Liver (tissue), 9 donors: ENCODE measurements around the gene ASAP2. TPM values are rescaled to one million over a fixed set of nuclear protein-coding genes. Genes with fewer than 3 reads are reported as not detected.

Experiments used
- DNase-seq: peaks from one replicate; pipeline ENCODE4 v3.0.0-alpha.2; 2017; ENCODE audit warnings: low spot score
- H3K27ac ChIP-seq, 2 donors: one replicate each; pipeline ENCODE4 v1.7.0; 2013; ENCODE audit warnings: inconsistent platforms in 2 of 2, low read length in 2 of 2, control low read depth in 1 of 2, low read depth in 1 of 2, mild to moderate bottlenecking in 1 of 2
- H3K27me3 ChIP-seq, 4 donors: one replicate each; pipeline versions ENCODE4 v1.6.1 to v1.7.0; 2013; ENCODE audit warnings: low read length in 3 of 4, inconsistent platforms in 1 of 4, mild to moderate bottlenecking in 1 of 4, moderate library complexity in 1 of 4; ENCODE audit not compliant: control insufficient read depth in 4 of 4, insufficient read depth in 4 of 4
- H3K36me3 ChIP-seq, 4 donors: one replicate each; pipeline versions ENCODE4 v1.6.1 to v1.7.0; 2013; ENCODE audit warnings: low read length in 3 of 4, mild to moderate bottlenecking in 3 of 4, low read depth in 1 of 4, moderate library complexity in 1 of 4; ENCODE audit not compliant: control insufficient read depth in 4 of 4, insufficient read depth in 3 of 4
- H3K4me1 ChIP-seq, 4 donors: one replicate each; pipeline versions ENCODE4 v1.6.1 to v1.7.0; 2013; ENCODE audit warnings: low read length in 3 of 4, mild to moderate bottlenecking in 3 of 4, moderate library complexity in 1 of 4; ENCODE audit not compliant: control insufficient read depth in 4 of 4, insufficient read depth in 4 of 4
- H3K4me3 ChIP-seq, 3 donors: one replicate each; pipeline versions ENCODE4 v1.6.1 to v1.7.0; 2013; ENCODE audit warnings: low read length in 3 of 3, control low read depth in 1 of 3, low read depth in 1 of 3, mild to moderate bottlenecking in 1 of 3
- H3K9ac ChIP-seq, 2 donors: one replicate each; pipeline ENCODE4 v1.7.0; 2013; ENCODE audit warnings: low read length in 2 of 2, mild to moderate bottlenecking in 2 of 2, moderate library complexity in 2 of 2, control low read depth in 1 of 2, low read depth in 1 of 2
- H3K9me3 ChIP-seq, 4 donors: one replicate each; pipeline versions ENCODE4 v1.6.1 to v1.7.0; 2013; ENCODE audit warnings: low read length in 3 of 4; ENCODE audit not compliant: control insufficient read depth in 4 of 4
- CTCF ChIP-seq: fragments of 150-350 bp; IDR thresholded peaks from 2 replicates; pipeline ENCODE4 v1.5.1; 2017; ENCODE audit warnings: improper control_type of control experiment, low read depth, low read length; ENCODE audit not compliant: missing input control
- EGR1 ChIP-seq, 2 donors: IDR thresholded peaks; 2 replicates each; pipeline ENCODE4 v1.6.1; 2016 to 2018; ENCODE audit warnings: antibody characterized with exemption in 2 of 2, low read depth in 2 of 2
- FOXA1 ChIP-seq: IDR thresholded peaks from 2 replicates; pipeline ENCODE4 v1.6.1; 2016; ENCODE audit warnings: antibody characterized with exemption
- FOXA2 ChIP-seq: IDR thresholded peaks from 2 replicates; pipeline ENCODE4 v1.6.1; 2016; ENCODE audit warnings: antibody characterized with exemption
- GABPA ChIP-seq, 2 donors: IDR thresholded peaks in 1 of 2; conservative IDR thresholded peaks in 1 of 2; 2 replicates each; pipeline ENCODE4 v1.6.1; 2016; ENCODE audit warnings: antibody characterized with exemption in 2 of 2, mild to moderate bottlenecking in 1 of 2, moderate library complexity in 1 of 2
- HNF4A ChIP-seq, 2 donors: conservative IDR thresholded peaks; 2 replicates each; pipeline ENCODE4 v1.6.1; 2016; ENCODE audit warnings: antibody characterized with exemption in 2 of 2, mild to moderate bottlenecking in 2 of 2
- HNF4G ChIP-seq: IDR thresholded peaks from 2 replicates; pipeline ENCODE4 v1.6.1; 2016; ENCODE audit warnings: antibody characterized with exemption
- JUND ChIP-seq, 2 donors: IDR thresholded peaks; 2 replicates each; pipeline ENCODE4 v1.6.1; 2016; ENCODE audit warnings: antibody characterized with exemption in 2 of 2
- NR2F2 ChIP-seq: IDR thresholded peaks from 2 replicates; pipeline ENCODE4 v1.6.1; 2016; ENCODE audit warnings: antibody characterized with exemption
- RAD21 ChIP-seq, 2 donors: IDR thresholded peaks; 2 replicates each; pipeline ENCODE4 v1.6.1; 2016; ENCODE audit warnings: antibody characterized with exemption in 2 of 2, mild to moderate bottlenecking in 2 of 2
- RXRA ChIP-seq, 2 donors: IDR thresholded peaks; 2 replicates each; pipeline ENCODE4 v1.6.1; 2017 to 2018; ENCODE audit warnings: antibody characterized with exemption in 2 of 2, mild to moderate bottlenecking in 1 of 2
- SP1 ChIP-seq: IDR thresholded peaks from 2 replicates; pipeline ENCODE4 v1.6.1; 2018; ENCODE audit warnings: antibody characterized with exemption, mild to moderate bottlenecking
- TAF1 ChIP-seq: conservative IDR thresholded peaks from 2 replicates; pipeline ENCODE4 v1.6.1; 2016; ENCODE audit warnings: antibody characterized with exemption, mild to moderate bottlenecking
- YY1 ChIP-seq: IDR thresholded peaks from 2 replicates; pipeline ENCODE4 v1.6.1; 2016; ENCODE audit warnings: antibody characterized with exemption, mild to moderate bottlenecking
- WGBS: extraction: QIAGEN DNeasy Blood & Tissue Kit; methylation state at CpG from one replicate; pipeline ENCODE4 v1.1.7; 2013; 5-methylcytosine and 5-hydroxymethylcytosine counted together
- polyA plus RNA-seq, 2 donors: library from polyadenylated mRNA; stranded (reverse) in 1 of 2; unstranded in 1 of 2; fragments of 200-250 nt in 1 of 2; fragments of >200 nt in 1 of 2; fragmentation: Nextera tagmentation in 1 of 2; extraction: Ambion mirVana in 1 of 2; gene quantifications; one replicate each; pipeline versions ENCODE4 v1.2.1 to v1.2.3, GENCODE V29; 2013 to 2015
- total RNA-seq, 2 donors: library from RNA; depleted of rRNA; stranded (reverse); fragments of >200 nt; gene quantifications; one replicate each; pipeline ENCODE4 v1.2.3, GENCODE V29; 2014
- TF ChIP-seq, protein P1 (sequence below): IDR thresholded peaks from 2 replicates; pipeline ENCODE4 v1.6.1; 2016; ENCODE audit warnings: antibody characterized with exemption
- TF ChIP-seq, protein P2 (sequence below): IDR thresholded peaks from 2 replicates; pipeline ENCODE4 v1.6.1; 2016; ENCODE audit warnings: antibody characterized with exemption
- TF ChIP-seq, protein P3 (sequence below): IDR thresholded peaks from 2 replicates; pipeline ENCODE4 v1.6.1; 2016; ENCODE audit warnings: antibody characterized with exemption
- TF ChIP-seq, protein P4 (sequence below): IDR thresholded peaks from 2 replicates; pipeline ENCODE4 v1.6.1; 2016; ENCODE audit warnings: antibody characterized with exemption, mild to moderate bottlenecking
- donor health status: healthy.
- donor health status: healthy.
- donor health status: healthy.
- donor health status: healthy.
- donor health status: healthy.

Gene ASAP2
- total and polyA plus RNA-seq, 4 donors = 0.36 to 5.9 (median 2.6) TPM

DNA sequence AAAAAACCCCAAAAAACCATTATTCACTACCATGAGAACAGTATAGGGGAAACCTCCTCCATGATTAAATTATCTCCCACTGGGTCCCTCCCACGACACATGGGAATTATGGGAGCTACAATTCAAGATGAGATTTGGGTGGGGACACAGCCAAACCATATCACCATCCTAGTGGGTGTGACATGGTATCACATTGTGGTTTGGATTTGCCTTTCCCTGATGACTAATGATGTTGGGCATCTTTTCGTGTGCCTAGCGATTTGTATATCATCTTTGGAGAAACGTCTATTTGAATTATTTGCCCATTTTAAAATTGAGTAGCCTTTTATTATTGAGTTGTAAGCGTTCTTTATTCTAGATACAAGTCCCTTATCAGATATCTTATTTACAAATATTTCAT is 8.7 kb upstream of the ASAP2 start:
- Histone ChIP-seq H3K27ac (no peak overlapping the region), H3K36me3 (no peaks in the 10 kb centered on the region), H3K4me1 (peaks cover 0 to 1% (median 0%) of the 10 kb centered on the region in 4 donors), H3K9me3 (no peaks in the 10 kb centered on the region), H3K4me3 (no peak overlapping the region), H3K9ac (no peak overlapping the region), H3K27me3 (no peaks in the 10 kb centered on the region)
- TF ChIP-seq, protein P1, sequence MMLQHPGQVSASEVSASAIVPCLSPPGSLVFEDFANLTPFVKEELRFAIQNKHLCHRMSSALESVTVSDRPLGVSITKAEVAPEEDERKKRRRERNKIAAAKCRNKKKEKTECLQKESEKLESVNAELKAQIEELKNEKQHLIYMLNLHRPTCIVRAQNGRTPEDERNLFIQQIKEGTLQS = no peak
- no peak for TF ChIP-seq EGR1 (IDR thresholded peaks at IDR 0.05; ENCODE audit: low read depth in 2 of 2)
- TF ChIP-seq GABPA (IDR thresholded peaks at IDR 0.05 in 1 of 2, conservative IDR thresholded peaks at IDR 0.05 in 1 of 2) = no peak
- TF ChIP-seq HNF4A (conservative IDR thresholded peaks at IDR 0.05) = no peak
- TF ChIP-seq FOXA2 = no peak
- no peak for TF ChIP-seq HNF4G
- TF ChIP-seq CTCF = no peak
- TF ChIP-seq, protein P2, sequence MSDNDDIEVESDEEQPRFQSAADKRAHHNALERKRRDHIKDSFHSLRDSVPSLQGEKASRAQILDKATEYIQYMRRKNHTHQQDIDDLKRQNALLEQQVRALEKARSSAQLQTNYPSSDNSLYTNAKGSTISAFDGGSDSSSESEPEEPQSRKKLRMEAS = no peak
- TF ChIP-seq YY1 = no peak
- TF ChIP-seq, protein P3, sequence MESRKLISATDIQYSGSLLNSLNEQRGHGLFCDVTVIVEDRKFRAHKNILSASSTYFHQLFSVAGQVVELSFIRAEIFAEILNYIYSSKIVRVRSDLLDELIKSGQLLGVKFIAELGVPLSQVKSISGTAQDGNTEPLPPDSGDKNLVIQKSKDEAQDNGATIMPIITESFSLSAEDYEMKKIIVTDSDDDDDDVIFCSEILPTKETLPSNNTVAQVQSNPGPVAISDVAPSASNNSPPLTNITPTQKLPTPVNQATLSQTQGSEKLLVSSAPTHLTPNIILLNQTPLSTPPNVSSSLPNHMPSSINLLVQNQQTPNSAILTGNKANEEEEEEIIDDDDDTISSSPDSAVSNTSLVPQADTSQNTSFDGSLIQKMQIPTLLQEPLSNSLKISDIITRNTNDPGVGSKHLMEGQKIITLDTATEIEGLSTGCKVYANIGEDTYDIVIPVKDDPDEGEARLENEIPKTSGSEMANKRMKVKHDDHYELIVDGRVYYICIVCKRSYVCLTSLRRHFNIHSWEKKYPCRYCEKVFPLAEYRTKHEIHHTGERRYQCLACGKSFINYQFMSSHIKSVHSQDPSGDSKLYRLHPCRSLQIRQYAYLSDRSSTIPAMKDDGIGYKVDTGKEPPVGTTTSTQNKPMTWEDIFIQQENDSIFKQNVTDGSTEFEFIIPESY = no peak
- no peak for TF ChIP-seq JUND (IDR thresholded peaks at IDR 0.05)
- TF ChIP-seq TAF1 = no peak
- no peak for TF ChIP-seq RXRA (IDR thresholded peaks at IDR 0.05)
- TF ChIP-seq FOXA1 = no peak
- TF ChIP-seq SP1 = no peak
- TF ChIP-seq, protein P4, sequence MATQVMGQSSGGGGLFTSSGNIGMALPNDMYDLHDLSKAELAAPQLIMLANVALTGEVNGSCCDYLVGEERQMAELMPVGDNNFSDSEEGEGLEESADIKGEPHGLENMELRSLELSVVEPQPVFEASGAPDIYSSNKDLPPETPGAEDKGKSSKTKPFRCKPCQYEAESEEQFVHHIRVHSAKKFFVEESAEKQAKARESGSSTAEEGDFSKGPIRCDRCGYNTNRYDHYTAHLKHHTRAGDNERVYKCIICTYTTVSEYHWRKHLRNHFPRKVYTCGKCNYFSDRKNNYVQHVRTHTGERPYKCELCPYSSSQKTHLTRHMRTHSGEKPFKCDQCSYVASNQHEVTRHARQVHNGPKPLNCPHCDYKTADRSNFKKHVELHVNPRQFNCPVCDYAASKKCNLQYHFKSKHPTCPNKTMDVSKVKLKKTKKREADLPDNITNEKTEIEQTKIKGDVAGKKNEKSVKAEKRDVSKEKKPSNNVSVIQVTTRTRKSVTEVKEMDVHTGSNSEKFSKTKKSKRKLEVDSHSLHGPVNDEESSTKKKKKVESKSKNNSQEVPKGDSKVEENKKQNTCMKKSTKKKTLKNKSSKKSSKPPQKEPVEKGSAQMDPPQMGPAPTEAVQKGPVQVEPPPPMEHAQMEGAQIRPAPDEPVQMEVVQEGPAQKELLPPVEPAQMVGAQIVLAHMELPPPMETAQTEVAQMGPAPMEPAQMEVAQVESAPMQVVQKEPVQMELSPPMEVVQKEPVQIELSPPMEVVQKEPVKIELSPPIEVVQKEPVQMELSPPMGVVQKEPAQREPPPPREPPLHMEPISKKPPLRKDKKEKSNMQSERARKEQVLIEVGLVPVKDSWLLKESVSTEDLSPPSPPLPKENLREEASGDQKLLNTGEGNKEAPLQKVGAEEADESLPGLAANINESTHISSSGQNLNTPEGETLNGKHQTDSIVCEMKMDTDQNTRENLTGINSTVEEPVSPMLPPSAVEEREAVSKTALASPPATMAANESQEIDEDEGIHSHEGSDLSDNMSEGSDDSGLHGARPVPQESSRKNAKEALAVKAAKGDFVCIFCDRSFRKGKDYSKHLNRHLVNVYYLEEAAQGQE = no peak
- TF ChIP-seq NR2F2 = no peak
- no peak for TF ChIP-seq RAD21 (IDR thresholded peaks at IDR 0.05)
- 87% methylated on average over 5 of the region's 5 CpGs for WGBS
- no peak for DNase-seq
